Astrocyte of the cerebellum (primary cell): ENCODE measurements around the gene ASB8.

Experiments
- DNase-seq: peaks from one replicate; pipeline ENCODE4 v3.0.0-alpha.2; 2011; ENCODE audit warnings: low read depth
- H3K4me3 ChIP-seq: 2 replicates; pipeline ENCODE4 v1.5.1; 2011; ENCODE audit warnings: mild to moderate bottlenecking, low read depth, low read length, moderate library complexity
- in situ Hi-C: cut with HindIII; loops from 2 replicates; pipeline ENCODE4 v1.10.0; 2017; ENCODE audit warnings: low sequenced_read_pairs
- TF ChIP-seq, protein P1 (sequence below): IDR thresholded peaks from 2 replicates; pipeline ENCODE4 v1.5.1; 2012; ENCODE audit warnings: low read length, low read depth, moderate library complexity, mild to moderate bottlenecking; ENCODE audit errors: missing control alignments

Gene ASB8

DNA sequence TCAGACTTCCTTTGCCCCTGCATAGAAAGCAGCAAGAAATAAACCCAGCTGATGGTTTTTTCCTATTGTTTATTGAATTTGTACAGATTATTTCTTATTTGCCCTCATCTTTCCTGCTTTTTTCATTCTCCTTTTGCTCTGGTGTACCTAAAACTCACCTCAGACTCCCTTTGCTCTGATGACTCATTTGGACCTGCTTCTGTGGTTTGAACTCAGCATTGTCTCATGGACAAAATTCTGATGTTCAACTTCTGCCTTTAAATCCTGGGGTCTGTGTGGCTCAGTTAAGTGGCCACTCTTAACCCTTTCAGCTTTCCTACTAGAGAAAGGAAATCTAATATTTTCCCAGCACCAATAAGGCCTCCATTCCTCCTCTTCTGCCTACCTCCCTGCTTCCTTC lies 47.9 kb downstream of the ASB8 start:
- in situ Hi-C loops: no loop called here
- no peak for DNase-seq
- TF ChIP-seq, protein P1, sequence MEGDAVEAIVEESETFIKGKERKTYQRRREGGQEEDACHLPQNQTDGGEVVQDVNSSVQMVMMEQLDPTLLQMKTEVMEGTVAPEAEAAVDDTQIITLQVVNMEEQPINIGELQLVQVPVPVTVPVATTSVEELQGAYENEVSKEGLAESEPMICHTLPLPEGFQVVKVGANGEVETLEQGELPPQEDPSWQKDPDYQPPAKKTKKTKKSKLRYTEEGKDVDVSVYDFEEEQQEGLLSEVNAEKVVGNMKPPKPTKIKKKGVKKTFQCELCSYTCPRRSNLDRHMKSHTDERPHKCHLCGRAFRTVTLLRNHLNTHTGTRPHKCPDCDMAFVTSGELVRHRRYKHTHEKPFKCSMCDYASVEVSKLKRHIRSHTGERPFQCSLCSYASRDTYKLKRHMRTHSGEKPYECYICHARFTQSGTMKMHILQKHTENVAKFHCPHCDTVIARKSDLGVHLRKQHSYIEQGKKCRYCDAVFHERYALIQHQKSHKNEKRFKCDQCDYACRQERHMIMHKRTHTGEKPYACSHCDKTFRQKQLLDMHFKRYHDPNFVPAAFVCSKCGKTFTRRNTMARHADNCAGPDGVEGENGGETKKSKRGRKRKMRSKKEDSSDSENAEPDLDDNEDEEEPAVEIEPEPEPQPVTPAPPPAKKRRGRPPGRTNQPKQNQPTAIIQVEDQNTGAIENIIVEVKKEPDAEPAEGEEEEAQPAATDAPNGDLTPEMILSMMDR: no peak
- H3K4me3 ChIP-seq: no peak overlapping the region

DNA sequence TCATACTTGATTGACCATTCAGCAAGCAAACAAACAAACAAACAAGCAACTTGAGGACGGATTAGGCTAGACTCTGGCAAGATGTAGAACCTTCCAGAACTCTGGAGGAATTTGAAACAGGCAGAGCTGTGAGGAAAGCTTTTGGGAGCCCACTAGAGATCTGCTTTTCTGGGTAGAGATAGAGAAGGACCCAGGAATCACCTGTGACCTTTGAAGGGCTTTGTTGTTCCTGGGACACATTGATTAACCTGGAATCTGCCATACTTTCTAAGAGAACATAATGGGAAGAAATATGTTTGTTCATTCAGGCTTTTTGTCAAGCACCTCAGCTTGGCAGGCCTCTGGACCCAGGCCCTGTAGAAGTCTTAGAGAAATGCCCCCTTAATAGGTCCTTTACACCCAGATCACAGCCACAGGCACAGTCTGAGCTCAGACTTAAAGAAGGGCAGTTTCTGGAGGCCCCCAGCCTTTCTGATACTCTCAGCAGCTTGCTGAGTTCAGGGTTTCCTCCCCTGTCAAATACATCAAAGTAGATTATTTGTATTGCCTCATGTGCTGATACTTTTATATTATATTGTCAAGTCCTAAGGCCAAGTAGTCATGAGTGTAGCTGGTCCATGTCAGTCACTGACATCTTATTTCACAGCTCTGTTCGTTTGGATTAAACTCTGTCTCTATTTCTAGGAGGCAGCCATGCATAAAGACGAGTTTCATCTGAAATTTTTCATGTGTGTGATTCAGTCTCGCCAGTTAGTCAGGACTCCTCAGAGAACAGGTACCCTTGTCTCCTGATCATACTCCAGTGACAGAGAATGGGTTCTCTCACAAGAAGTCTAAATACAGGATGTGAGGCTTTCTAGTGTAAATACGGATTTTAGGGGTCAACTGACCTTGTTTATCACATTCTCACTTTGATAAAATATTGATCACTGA lies 50.4 kb downstream of the ASB8 start:
- in situ Hi-C loops: no loop called here
- H3K4me3 ChIP-seq: peak overlapping the region; percentile 77
- TF ChIP-seq, protein P1: no peak
- no peak for DNase-seq

DNA sequence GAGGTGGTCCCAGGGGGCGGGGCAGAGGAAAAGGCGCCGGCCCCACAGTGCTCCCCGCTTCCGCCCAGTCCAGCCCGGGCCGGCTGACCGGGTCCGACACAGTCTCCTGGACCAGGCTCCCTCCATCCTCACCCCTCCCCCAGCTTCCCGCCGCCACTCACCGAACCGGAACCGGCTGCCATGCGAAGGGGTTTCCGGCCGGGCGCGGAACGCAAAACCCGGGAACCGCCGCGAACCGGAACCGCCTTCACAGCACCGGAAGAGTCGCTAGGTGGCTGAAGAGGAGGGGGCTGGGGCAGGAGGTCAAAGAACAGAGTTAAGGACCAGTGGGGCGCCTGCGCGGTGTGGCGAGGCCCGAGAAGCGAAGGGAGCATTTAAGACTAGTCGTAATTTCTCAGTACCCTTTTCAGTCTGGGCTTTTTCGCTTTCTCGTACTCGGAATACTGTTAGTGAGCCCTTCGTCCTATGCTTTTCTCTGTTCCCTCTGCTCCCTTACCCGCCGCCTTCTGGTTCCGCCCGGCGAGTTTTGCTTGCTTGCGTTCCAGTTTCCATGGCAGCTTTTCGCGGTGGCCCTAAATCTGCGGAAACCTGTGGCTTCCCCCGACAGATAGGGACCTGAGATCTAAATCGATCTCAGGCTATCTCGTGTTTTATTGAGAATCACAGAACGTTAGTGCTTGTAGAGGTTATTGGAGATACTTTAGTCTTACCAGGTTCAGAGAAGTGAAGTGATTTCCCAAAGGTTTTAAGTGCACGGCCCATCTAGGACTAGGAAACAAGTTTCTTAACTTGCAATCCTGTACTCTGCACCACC lies 51.2 kb downstream of the ASB8 start, which contains the start of gene SENP1:
TSS of gene SENP1 (minus strand) at position 213 of the 814 bp plus-strand sequence. CDS start 4,607 bp downstream, outside the sequence.
- TF ChIP-seq, protein P1: peak; percentile 23
- peak within 1 kb of the TSS; percentile 77 for H3K4me3 ChIP-seq
- in situ Hi-C loops: no loop called here
- DNase-seq: peak; percentile 52

DNA sequence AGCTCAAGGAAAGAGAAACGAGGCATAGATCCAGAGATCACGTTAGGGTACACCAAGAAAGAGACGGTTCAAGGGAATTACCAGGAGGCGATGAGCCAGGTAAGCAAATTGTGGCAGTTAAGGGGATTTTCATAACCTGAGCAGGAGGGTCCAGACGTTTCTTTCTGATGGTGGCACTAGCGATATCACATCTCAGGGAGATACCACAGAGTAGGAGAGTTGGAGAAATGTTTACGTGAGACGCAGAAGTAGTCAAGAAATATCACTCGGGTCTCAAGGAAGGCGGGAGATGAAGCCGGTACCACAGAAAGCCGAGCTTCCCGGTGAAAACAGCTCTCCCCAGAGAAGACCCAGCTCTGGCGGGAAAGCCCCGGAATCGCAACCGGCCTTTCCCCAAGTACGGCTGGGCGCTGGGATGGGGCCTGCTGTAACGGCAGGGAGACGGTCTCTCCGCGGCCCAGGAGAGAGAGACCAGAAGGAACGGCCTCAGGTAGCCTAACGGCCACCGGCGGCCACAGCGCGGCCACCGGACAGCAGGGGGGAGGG lies 51.9 kb downstream of the ASB8 start:
- DNase-seq: no peak
- in situ Hi-C loops: no loop called here
- TF ChIP-seq, protein P1: no peak
- H3K4me3 ChIP-seq: peak overlapping the region; percentile 77

DNA sequence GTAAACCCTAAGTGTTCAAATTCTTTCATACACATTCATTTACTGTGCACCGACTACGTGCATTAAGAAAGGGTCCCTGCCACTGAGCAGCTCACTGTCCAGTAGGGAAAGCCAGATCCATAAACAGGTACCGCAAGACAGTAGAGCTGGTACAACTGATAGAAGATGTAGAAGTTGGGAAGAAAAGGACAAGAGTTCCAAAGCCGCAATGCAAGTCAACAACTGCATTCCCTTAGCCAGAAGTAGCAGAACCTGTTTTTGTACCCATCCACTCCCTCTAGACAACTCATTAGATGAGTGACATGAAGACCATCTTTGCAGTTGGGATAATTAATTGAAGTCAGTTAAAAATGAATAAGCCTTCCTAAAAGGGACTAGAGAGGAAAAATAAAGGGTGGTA lies 52.8 kb downstream of the ASB8 start:
- in situ Hi-C loops: no loop called here
- TF ChIP-seq, protein P1: no peak
- no peak for DNase-seq
- H3K4me3 ChIP-seq: peak overlapping the region; percentile 77
